Activated CD8-positive, alpha-beta memory T cell treated with anti-CD3 and anti-CD28 coated beads for 1 hour (primary cell): Measurements from ENCODE around the gene LAMA1.

Experiments
- DNase-seq, 2 donors: peaks; one replicate each; pipeline ENCODE4 v3.0.0-alpha.2; 2020; ENCODE audit warnings: low read depth in 1 of 2; ENCODE audit errors: extremely low read depth in 1 of 2

LAMA1 gene

GRCh38 chr18:7105943-7106342 is 11.7 kb downstream of the LAMA1 start:
- DNase-seq = no peak

- DNase-seq = no peak
Measured at GRCh38 chr18:7105268-7105667, 12.3 kb downstream of the LAMA1 start.

- no peak for DNase-seq
Measured at GRCh38 chr18:7104649-7105048, 12.9 kb downstream of the LAMA1 start.

GRCh38 chr18:7102131-7102530 is 15.5 kb downstream of the LAMA1 start:
- DNase-seq = no peak

GRCh38 chr18:7096838-7097237 is 20.8 kb downstream of the LAMA1 start:
- DNase-seq = no peak

GRCh38 chr18:7094427-7094826 is 23.2 kb downstream of the LAMA1 start:
- no peak for DNase-seq

GRCh38 chr18:7090771-7091170 is 26.8 kb downstream of the LAMA1 start:
- DNase-seq = no peak

GRCh38 chr18:7089369-7089768 is 28.2 kb downstream of the LAMA1 start:
- DNase-seq = no peak

GRCh38 chr18:7084080-7085065 is 33.2 kb downstream of the LAMA1 start:
- DNase-seq = no peak

- no peak for DNase-seq
Measured at GRCh38 chr18:7082671-7083070, 34.9 kb downstream of the LAMA1 start.

GRCh38 chr18:7079231-7079630 is 38.4 kb downstream of the LAMA1 start:
- no peak for DNase-seq

GRCh38 chr18:7072593-7072992 is 45.0 kb downstream of the LAMA1 start:
- DNase-seq = no peak

- no peak for DNase-seq
Measured at GRCh38 chr18:7071600-7071999, 46.0 kb downstream of the LAMA1 start.

- no peak for DNase-seq
Measured at GRCh38 chr18:7070466-7070865, 47.1 kb downstream of the LAMA1 start.

GRCh38 chr18:7068871-7069590 is 48.6 kb downstream of the LAMA1 start:
- DNase-seq = no peak

- DNase-seq = no peak
Measured at GRCh38 chr18:7066965-7067555, 50.5 kb downstream of the LAMA1 start.

- DNase-seq = no peak
Measured at GRCh38 chr18:7065736-7066135, 51.9 kb downstream of the LAMA1 start.

- no peak for DNase-seq
Measured at GRCh38 chr18:7064346-7064745, 53.3 kb downstream of the LAMA1 start.

- no peak for DNase-seq
Measured at GRCh38 chr18:7062811-7063210, 54.8 kb downstream of the LAMA1 start.

- no peak for DNase-seq
Measured at GRCh38 chr18:7062236-7062635, 55.4 kb downstream of the LAMA1 start.

- DNase-seq = no peak
Measured at GRCh38 chr18:7059276-7059675, 58.3 kb downstream of the LAMA1 start.

- no peak for DNase-seq
Measured at GRCh38 chr18:7056026-7056425, 61.6 kb downstream of the LAMA1 start.
